HepG2 (cell line): Measurements from ENCODE around the gene CCDC174. TPM values are rescaled to one million over a fixed set of nuclear protein-coding genes. Genes with fewer than 3 reads are reported as not detected.

Experiments used
- ATAC-seq: fragments of 200-7000 bp; cut with Tn5 transposase; 3 replicates; pipeline ENCODE4 v1.9.1; 2020; ENCODE audit warnings: mild to moderate bottlenecking, moderate library complexity
- BruUV-seq: library from RNA; stranded (reverse); fragments of 400-500 nt; replicated peaks from 2 replicates; lab custom pipeline; 2021; lab: Mats Ljungman, UMichigan
- CTCF ChIA-PET: fragments of 300-600 bp; formaldehyde crosslinking; extraction: SDS; loops from one replicate; lab custom pipeline; 2021; ENCODE audit warnings: low total read pairs, inconsistent platforms, low intra/inter-chr PET ratio; lab: Yijun Ruan, JAX
- POLR2A ChIA-PET: fragments of 350-600 bp; sonication (Branson Sonifier 250); formaldehyde crosslinking; loops from one replicate; lab custom pipeline; 2020; ENCODE audit warnings: antibody characterized with exemption, inconsistent platforms; lab: Yijun Ruan, JAX
- DNase-seq: peaks from one replicate; pipeline ENCODE4 v3.0.0-alpha.2; 2015; ENCODE audit warnings: low spot score
- FAIRE-seq: peaks from 3 replicates; lab custom pipeline; 2011; peaks lifted over from hg19 to GRCh38; lab: Jason Lieb, UNC
- H2AFZ ChIP-seq: one replicate; pipeline ENCODE4 v1.6.1; 2011; ENCODE audit warnings: low read length, inconsistent platforms
- H3K27ac ChIP-seq: fragments of 300-600 bp; 3 replicates; pipeline ENCODE4 v1.8.0; 2011; ENCODE audit warnings: mixed run types, mild to moderate bottlenecking, mixed read lengths, low read length, inconsistent platforms; ENCODE audit not compliant: insufficient read depth; ENCODE audit errors: extremely low read length
- H3K27me3 ChIP-seq, 2 experiments: fragments of 200-600 bp in 1 of 2; 2 replicates in 1 of 2; 3 replicates in 1 of 2; pipeline versions ENCODE4 v1.6.0 to v1.8.0; 2011; ENCODE audit warnings: low read length in 2 of 2, mild to moderate bottlenecking in 2 of 2, moderate library complexity in 2 of 2, inconsistent platforms in 1 of 2; ENCODE audit not compliant: insufficient read depth in 2 of 2, control insufficient read depth in 1 of 2
- H3K36me3 ChIP-seq, 2 experiments: fragments of 200-600 bp in 1 of 2; replicated peaks in 1 of 2; 2 replicates in 1 of 2; 3 replicates in 1 of 2; pipeline versions ENCODE4 v1.5.1 to v1.8.0; 2011; ENCODE audit warnings: low read length in 2 of 2, inconsistent platforms in 1 of 2; ENCODE audit not compliant: insufficient read depth in 2 of 2, control insufficient read depth in 1 of 2
- H3K4me1 ChIP-seq: 2 replicates; pipeline ENCODE4 v1.5.1; 2012; ENCODE audit warnings: low read length, inconsistent platforms; ENCODE audit not compliant: insufficient read depth
- H3K4me2 ChIP-seq: 2 replicates; pipeline ENCODE4 v1.6.0; 2011; ENCODE audit warnings: low read depth, low read length, inconsistent platforms
- H3K4me3 ChIP-seq, 3 experiments: fragments of 200-600 bp in 1 of 3; sonication (generic), shearing (Covaris generic) in 1 of 3; replicated peaks in 1 of 3; 2 replicates each; pipeline ENCODE4 v1.5.1; 2011 to 2016; ENCODE audit warnings: low read length in 3 of 3, inconsistent platforms in 2 of 3, low read depth in 2 of 3, mild to moderate bottlenecking in 2 of 3, control low read depth in 1 of 3, mixed read lengths in 1 of 3; ENCODE audit not compliant: insufficient read depth in 1 of 3
- H3K79me2 ChIP-seq: one replicate; pipeline ENCODE4 v1.6.1; 2011; ENCODE audit warnings: low read length, inconsistent platforms; ENCODE audit not compliant: insufficient read depth
- H3K9ac ChIP-seq: 2 replicates; pipeline ENCODE4 v1.6.0; 2011; ENCODE audit warnings: mild to moderate bottlenecking, low read depth, low read length, inconsistent platforms; ENCODE audit not compliant: insufficient read depth
- H3K9me3 ChIP-seq: 2 replicates; pipeline ENCODE4 v1.5.1; 2012; ENCODE audit warnings: mild to moderate bottlenecking, low read length
- H4K20me1 ChIP-seq: 2 replicates; pipeline ENCODE4 v1.6.0; 2011; ENCODE audit warnings: inconsistent platforms, mild to moderate bottlenecking, low read length, moderate library complexity; ENCODE audit not compliant: insufficient read depth
- CHD4 ChIP-seq: fragments of 200-600 bp; sonication (generic); IDR thresholded peaks from 2 replicates; pipeline ENCODE4 v1.7.0; 2017; ENCODE audit warnings: mild to moderate bottlenecking, low read length, borderline replicate concordance
- JARID2 ChIP-seq: sonication (generic); formaldehyde crosslinking; IDR thresholded peaks from 2 replicates; pipeline ENCODE4 v1.8.1; 2023; ENCODE audit warnings: missing genetic modification reagents, inconsistent platforms; ENCODE audit not compliant: insufficient replicate concordance
- NKX3-1 ChIP-seq: sonication (generic); formaldehyde crosslinking; IDR thresholded peaks from 2 replicates; pipeline ENCODE4 v1.5.0; 2020; ENCODE audit warnings: missing genetic modification reagents
- PCBP1 ChIP-seq: fragments of 200-400 bp; formaldehyde crosslinking; IDR thresholded peaks from 2 replicates; pipeline ENCODE4 v1.6.1; 2017; ENCODE audit warnings: mild to moderate bottlenecking, low read depth, low read length, borderline replicate concordance
- RCOR2 ChIP-seq: IDR thresholded peaks from 2 replicates; pipeline ENCODE4 v1.6.1; 2016; ENCODE audit warnings: missing biosample characterization, missing genetic modification reagents
- SMARCE1 ChIP-seq: fragments of 450-650 bp; IDR thresholded peaks from 2 replicates; pipeline ENCODE4 v1.6.1; 2017; ENCODE audit warnings: borderline replicate concordance
- SOX13 ChIP-seq, 3 experiments: fragments of 450-650 bp in 1 of 3; sonication (generic) in 1 of 3; formaldehyde crosslinking in 1 of 3; IDR thresholded peaks in 2 of 3; conservative IDR thresholded peaks in 1 of 3; 2 replicates each; pipeline versions ENCODE4 v1.5.0 to v1.6.1; 2016 to 2020; ENCODE audit warnings: antibody characterized with exemption in 1 of 3, mild to moderate bottlenecking in 1 of 3, missing compliant biosample characterization in 1 of 3, missing genetic modification reagents in 1 of 3, moderate library complexity in 1 of 3
- SOX5 ChIP-seq: IDR thresholded peaks from 2 replicates; pipeline ENCODE4 v1.6.1; 2016; ENCODE audit warnings: borderline replicate concordance
- YEATS2 ChIP-seq: sonication (generic); formaldehyde crosslinking; IDR thresholded peaks from 2 replicates; pipeline ENCODE4 v1.4.0; 2020; ENCODE audit warnings: missing genetic modification reagents, borderline replicate concordance
- ZMYM2 ChIP-seq: sonication (generic); formaldehyde crosslinking; IDR thresholded peaks from 2 replicates; pipeline ENCODE4 v1.8.0; 2022; ENCODE audit warnings: mild to moderate bottlenecking, missing genetic modification reagents
- WGBS: methylation state at CpG from one replicate; pipeline ENCODE4 v1.1.6; 2017; ENCODE audit warnings: low lambda C conversion rate; 5-methylcytosine and 5-hydroxymethylcytosine counted together
- in situ Hi-C: cut with HindIII; loops from 2 replicates; pipeline ENCODE4 v1.10.0; 2017; ENCODE audit warnings: low pct_unique_long_range_greater_than_20kb; ENCODE audit not compliant: extremely low pct_ligation_motif_present
- intact Hi-C: fragments of 100-400 bp; cut with micrococcal nuclease; formaldehyde crosslinking; loops from one replicate; pipeline ENCODE4 v1.10.0; 2022; ENCODE audit not compliant: unreplicated experiment
- polyA plus RNA-seq, 8 experiments: library from polyadenylated mRNA; depleted of rRNA in 3 of 8; stranded (reverse) in 7 of 8; unstranded in 1 of 8; fragments of >200 nt; fragmentation: Illumina TruSeq in 4 of 8; extraction: Trizol in 4 of 8; gene quantifications; 2 replicates each; pipeline versions ENCODE4 v1.2.1 to v1.2.3, GENCODE V29; 2011 to 2016; ENCODE audit warnings: low read depth in 4 of 8, missing spikeins in 1 of 8, mixed read lengths in 1 of 8; ENCODE audit not compliant: insufficient read depth in 1 of 8
- total RNA-seq, 5 experiments: library from RNA; depleted of rRNA; stranded (reverse); fragments of >200 nt; fragmentation: Illumina TruSeq; extraction: Trizol; gene quantifications; 2 replicates each; pipeline ENCODE4 v1.2.3, GENCODE V29; 2016; ENCODE audit warnings: low read depth in 1 of 5
- TF ChIP-seq, protein P1 (sequence below): sonication (generic); formaldehyde crosslinking; IDR thresholded peaks from 2 replicates; pipeline ENCODE4 v1.4.0; 2020; ENCODE audit warnings: mild to moderate bottlenecking, missing genetic modification reagents
- TF ChIP-seq, protein P2 (sequence below): sonication (generic); formaldehyde crosslinking; IDR thresholded peaks from 2 replicates; pipeline ENCODE4 v1.4.0; 2020; ENCODE audit warnings: mild to moderate bottlenecking, missing genetic modification reagents
- TF ChIP-seq, protein P3 (sequence below): sonication (generic); formaldehyde crosslinking; IDR thresholded peaks from 2 replicates; pipeline ENCODE4 v1.4.0; 2020; ENCODE audit warnings: mild to moderate bottlenecking, missing genetic modification reagents, borderline replicate concordance

The CCDC174 gene
- total and polyA plus RNA-seq, 2 of the 13 experiments (the other 11 are each of a cell fraction or from before 2014, with no cell fraction given) = 5.4 to 11.0 TPM

DNA sequence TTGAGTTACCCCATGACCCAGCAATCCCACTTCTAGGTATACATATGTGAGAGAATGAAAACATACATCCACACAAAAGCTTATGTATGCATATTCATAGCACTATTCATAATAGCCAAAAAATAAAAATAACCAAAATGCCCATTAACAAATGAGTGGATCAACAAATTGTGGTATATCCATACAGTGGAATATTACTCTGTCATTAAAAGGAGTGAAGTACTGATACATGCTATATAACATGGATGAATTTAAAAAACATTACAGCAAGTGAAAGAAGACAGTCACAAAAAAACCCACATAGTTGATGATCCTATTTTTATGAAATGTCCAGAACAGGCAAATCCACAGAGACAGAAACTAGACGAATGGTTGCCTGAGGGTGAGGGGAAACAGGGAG, 28.6 kb downstream of the CCDC174 start:
- 0 out of 2 replicates have a peak, but pooled peaks cover 5% of the 10 kb centered on the region for H3K9me3 ChIP-seq
- ATAC-seq (no peak), DNase-seq (no peak), FAIRE-seq (no peak)
- H2AFZ ChIP-seq = no peak overlapping the region
- intact Hi-C loops (no loop called here), in situ Hi-C loops (no loop called here)
- H3K79me2 ChIP-seq = no peaks in the 10 kb centered on the region
- no peak overlapping the region for H3K27ac ChIP-seq
- H3K4me2 ChIP-seq = no peak overlapping the region
- ChIA-PET POLR2A (interaction anchor here (1.3 kb wide), 1 partner anchor 29 kb away, joined by 3 read pairs; the partner anchor contains the start of gene CCDC174), CTCF (no interaction called here)
- no peaks in the 10 kb centered on the region for H3K36me3 ChIP-seq
- no peak overlapping the region for H3K9ac ChIP-seq
- H3K27me3 ChIP-seq = no peaks in the 10 kb centered on the region
- no peak overlapping the region for H3K4me3 ChIP-seq
- no peak for TF ChIP-seq SMARCE1
- TF ChIP-seq RCOR2 (CRISPR knock-in tag) = 0 out of 2 replicates have a peak, but pooled peaks have one; percentile 32
- no peak for TF ChIP-seq NKX3-1 (CRISPR knock-in tag)
- TF ChIP-seq CHD4 = peak; percentile 48; the same call in 1 of the 2 replicates
- no peak for TF ChIP-seq ZMYM2
- peaks cover 59% of the 10 kb centered on the region for H3K4me1 ChIP-seq
- no TSS peak for BruUV-seq
- no peaks in the 10 kb centered on the region for H4K20me1 ChIP-seq
- 96% methylated on average over 1 of the region's 1 CpG for WGBS

DNA sequence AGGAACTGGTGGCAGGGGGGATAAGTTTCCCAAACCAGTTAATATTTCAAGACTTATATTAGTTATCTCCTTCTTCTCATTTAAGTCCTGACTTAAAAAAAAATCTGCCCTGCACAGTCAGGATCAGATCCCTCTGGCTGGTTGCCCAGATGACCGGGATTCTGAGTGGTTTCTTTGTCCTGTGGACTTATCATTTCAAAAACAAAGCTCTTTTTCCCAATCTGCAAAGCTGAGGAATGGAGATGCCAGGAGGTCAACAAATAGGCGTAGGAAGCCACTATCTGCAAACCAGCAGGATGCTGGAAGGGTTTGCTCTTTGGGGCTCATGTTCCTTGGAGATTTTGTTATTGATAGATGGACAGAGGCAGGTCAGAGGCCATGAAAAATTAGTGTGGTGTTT, 29.2 kb downstream of the CCDC174 start:
- FAIRE-seq = no peak
- ChIA-PET POLR2A (no interaction called here), CTCF (no interaction called here)
- no peak overlapping the region for H2AFZ ChIP-seq
- H4K20me1 ChIP-seq = no peaks in the 10 kb centered on the region
- H3K9me3 ChIP-seq = 0 out of 2 replicates have a peak, but pooled peaks cover 5% of the 10 kb centered on the region
- H3K79me2 ChIP-seq = no peaks in the 10 kb centered on the region
- H3K27ac ChIP-seq = peak overlapping the region; percentile 7
- no peak overlapping the region for H3K9ac ChIP-seq
- WGBS = 7% methylated on average over 2 of the region's 2 CpGs
- H3K4me1 ChIP-seq = peaks cover 57% of the 10 kb centered on the region
- H3K36me3 ChIP-seq = no peaks in the 10 kb centered on the region
- intact Hi-C loops (no loop called here), in situ Hi-C loops (no loop called here)
- no peak for ATAC-seq
- H3K4me3 ChIP-seq = no peak overlapping the region
- no peaks in the 10 kb centered on the region for H3K27me3 ChIP-seq
- peak overlapping the region; percentile 16; the same call in 1 of the 2 replicates for H3K4me2 ChIP-seq
- BruUV-seq = no TSS peak
- DNase-seq = peak; percentile 64
- TF ChIP-seq, protein P1, sequence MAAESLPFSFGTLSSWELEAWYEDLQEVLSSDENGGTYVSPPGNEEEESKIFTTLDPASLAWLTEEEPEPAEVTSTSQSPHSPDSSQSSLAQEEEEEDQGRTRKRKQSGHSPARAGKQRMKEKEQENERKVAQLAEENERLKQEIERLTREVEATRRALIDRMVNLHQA (CRISPR knock-in tag) = no peak
- TF ChIP-seq JARID2 (CRISPR knock-in tag) (no peak), SOX5 (CRISPR knock-in tag) (peak; percentile 38; the same call in 1 of the 2 replicates), YEATS2 (CRISPR knock-in tag) (no peak), SOX13 (IDR thresholded peaks at IDR 0.05) (no peak), SOX13 (CRISPR knock-in tag; conservative IDR thresholded peaks at IDR 0.05 in 1 of 2, IDR thresholded peaks at IDR 0.05 in 1 of 2) (peak in 1 of 2 experiments; percentile 58; a peak in 1 of 4 replicates), PCBP1 (no peak)
- TF ChIP-seq, protein P2, sequence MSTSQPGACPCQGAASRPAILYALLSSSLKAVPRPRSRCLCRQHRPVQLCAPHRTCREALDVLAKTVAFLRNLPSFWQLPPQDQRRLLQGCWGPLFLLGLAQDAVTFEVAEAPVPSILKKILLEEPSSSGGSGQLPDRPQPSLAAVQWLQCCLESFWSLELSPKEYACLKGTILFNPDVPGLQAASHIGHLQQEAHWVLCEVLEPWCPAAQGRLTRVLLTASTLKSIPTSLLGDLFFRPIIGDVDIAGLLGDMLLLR (CRISPR knock-in tag) = no peak
- TF ChIP-seq, protein P3, sequence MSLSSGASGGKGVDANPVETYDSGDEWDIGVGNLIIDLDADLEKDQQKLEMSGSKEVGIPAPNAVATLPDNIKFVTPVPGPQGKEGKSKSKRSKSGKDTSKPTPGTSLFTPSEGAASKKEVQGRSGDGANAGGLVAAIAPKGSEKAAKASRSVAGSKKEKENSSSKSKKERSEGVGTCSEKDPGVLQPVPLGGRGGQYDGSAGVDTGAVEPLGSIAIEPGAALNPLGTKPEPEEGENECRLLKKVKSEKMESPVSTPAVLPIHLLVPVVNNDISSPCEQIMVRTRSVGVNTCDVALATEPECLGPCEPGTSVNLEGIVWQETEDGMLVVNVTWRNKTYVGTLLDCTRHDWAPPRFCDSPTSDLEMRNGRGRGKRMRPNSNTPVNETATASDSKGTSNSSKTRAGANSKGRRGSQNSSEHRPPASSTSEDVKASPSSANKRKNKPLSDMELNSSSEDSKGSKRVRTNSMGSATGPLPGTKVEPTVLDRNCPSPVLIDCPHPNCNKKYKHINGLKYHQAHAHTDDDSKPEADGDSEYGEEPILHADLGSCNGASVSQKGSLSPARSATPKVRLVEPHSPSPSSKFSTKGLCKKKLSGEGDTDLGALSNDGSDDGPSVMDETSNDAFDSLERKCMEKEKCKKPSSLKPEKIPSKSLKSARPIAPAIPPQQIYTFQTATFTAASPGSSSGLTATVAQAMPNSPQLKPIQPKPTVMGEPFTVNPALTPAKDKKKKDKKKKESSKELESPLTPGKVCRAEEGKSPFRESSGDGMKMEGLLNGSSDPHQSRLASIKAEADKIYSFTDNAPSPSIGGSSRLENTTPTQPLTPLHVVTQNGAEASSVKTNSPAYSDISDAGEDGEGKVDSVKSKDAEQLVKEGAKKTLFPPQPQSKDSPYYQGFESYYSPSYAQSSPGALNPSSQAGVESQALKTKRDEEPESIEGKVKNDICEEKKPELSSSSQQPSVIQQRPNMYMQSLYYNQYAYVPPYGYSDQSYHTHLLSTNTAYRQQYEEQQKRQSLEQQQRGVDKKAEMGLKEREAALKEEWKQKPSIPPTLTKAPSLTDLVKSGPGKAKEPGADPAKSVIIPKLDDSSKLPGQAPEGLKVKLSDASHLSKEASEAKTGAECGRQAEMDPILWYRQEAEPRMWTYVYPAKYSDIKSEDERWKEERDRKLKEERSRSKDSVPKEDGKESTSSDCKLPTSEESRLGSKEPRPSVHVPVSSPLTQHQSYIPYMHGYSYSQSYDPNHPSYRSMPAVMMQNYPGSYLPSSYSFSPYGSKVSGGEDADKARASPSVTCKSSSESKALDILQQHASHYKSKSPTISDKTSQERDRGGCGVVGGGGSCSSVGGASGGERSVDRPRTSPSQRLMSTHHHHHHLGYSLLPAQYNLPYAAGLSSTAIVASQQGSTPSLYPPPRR = no peak
